Fibroblast of skin of right quadriceps (primary cell): Measurements from ENCODE around the gene L3MBTL4.
"Not testable (repeated sequence)": the region's sequence is repeated elsewhere in the genome, so short reads cannot be mapped to it uniquely, and the experiment has no call there.

Experiments used
- DNase-seq: peaks from one replicate; pipeline ENCODE4 v3.0.0-alpha.2; 2013

The L3MBTL4 gene

DNA sequence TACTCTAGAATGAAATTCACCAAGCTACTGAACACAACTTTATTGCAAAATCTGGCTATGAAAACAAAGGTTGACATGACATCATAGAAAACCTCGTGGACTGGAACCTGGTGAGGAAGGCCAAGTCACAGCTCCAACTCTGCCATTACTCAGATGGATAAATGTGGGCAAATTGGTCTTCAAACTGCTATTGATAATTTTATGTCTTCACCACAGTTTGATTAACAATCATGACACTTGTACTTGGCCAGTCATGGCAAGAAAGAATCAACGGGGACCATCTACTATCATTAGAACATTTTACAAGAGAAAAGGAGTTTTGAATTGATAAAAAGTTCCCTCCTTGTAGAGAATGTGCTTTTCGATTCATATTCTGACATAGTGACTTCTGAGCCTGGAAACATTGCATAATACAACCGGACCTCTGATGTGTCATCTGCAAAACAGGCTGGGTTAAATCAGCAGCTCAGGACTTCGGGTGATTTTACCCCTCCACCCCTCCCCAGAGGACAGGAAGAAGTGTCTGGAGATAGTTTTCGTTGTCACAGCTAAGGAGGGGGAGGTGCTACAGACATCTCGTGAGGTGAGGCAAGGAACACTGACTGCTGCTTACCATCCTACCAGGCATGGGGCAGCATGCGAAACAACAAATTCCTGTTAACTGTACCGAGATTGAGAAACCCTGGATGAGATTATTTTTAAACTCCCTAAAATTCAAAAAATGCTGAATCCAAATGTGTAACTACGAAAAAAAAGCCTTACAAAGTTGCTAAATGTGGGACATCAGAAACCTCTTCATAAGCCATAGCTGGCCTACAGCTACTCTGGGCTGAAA is 8.4 kb downstream of the L3MBTL4 start:
- peak; percentile 56 for DNase-seq

DNA sequence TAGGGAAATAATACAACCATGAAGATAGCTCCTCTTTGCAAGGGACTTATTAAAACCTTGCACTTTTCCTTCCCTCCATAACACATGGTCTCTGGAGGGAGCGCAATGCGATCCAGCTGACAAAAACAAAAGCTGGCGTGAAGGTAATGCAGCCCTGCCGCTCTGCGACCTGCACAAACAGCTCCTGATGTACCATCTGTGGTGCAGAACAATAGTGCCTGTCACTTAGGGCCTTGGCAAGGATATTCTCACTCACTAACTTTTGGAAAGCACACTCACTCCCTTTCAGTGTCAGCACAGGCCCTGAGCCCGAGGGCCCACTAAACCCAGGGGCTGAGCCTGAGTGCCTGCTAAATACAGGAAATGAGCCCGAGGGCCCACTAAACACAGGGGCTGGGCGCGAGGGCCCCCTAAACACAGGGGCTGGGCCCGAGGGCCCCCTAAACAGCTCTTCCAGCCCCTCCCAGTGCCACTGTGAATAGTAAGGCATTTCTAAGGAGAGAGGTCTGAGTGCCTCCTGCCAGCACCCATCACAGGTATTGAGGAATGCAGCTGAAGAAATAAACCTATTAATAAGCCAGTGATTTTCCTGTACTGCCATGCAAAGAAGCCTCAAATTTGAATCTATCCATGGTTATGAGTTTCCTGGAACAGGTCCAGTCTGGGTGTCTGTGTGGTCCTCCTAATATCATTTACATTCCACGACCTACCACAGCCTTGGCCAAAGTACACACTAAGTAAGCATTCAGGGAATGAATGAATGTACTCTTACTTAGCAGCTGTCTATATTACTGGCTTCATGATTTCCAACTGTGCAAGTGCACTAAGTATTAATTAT is 9.3 kb downstream of the L3MBTL4 start:
- peak; percentile 43 for DNase-seq

- no peak for DNase-seq
Observed at GRCh38 chr18:6404834-6405233, 9.9 kb downstream of the L3MBTL4 start.

GRCh38 chr18:6401687-6402086 is 13.0 kb downstream of the L3MBTL4 start:
- DNase-seq = no peak

DNA sequence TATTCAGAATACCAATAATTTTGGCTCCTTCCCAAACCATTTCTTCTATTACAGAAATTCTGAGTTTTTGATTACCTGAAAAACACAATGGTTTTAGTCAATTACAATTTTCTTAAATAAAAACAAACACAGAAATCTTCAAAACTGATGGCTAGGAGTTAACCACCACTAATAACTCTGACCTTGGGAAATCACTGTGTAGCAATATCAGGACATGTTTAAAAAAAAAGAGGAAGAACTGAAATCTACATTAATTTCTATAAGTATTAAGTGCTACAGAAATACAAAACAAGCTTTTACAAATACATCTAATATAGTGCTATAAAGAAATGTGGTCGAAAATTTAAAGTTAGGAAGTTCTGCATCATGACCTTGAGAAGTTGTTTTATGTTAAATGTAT is 14.9 kb downstream of the L3MBTL4 start:
- no peak for DNase-seq

GRCh38 chr18:6397931-6398566 is 16.7 kb downstream of the L3MBTL4 start:
- no peak for DNase-seq

GRCh38 chr18:6396847-6397246 is 17.9 kb downstream of the L3MBTL4 start:
- DNase-seq = no peak

DNA sequence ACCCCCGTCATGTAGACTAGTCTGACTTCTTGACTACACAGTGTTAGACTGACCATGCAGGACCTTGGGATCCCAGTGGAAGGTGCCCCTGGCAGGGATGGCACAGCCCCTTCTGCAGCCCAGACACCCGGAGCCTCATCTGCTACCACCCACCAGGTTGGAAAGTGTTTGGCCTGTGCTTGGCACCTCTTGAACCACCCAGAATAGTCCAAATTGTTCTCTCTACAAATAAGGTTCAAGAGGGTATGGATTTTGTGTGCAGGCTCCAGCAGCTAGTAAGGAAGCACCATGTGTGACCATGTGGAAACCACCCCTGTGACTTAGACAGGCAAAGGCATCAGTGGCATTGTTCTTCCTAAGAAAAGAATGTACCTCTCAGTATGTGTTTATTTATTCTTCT is 18.4 kb downstream of the L3MBTL4 start:
- DNase-seq = no peak

GRCh38 chr18:6389005-6389404 is 25.7 kb downstream of the L3MBTL4 start:
- DNase-seq = no peak

DNA sequence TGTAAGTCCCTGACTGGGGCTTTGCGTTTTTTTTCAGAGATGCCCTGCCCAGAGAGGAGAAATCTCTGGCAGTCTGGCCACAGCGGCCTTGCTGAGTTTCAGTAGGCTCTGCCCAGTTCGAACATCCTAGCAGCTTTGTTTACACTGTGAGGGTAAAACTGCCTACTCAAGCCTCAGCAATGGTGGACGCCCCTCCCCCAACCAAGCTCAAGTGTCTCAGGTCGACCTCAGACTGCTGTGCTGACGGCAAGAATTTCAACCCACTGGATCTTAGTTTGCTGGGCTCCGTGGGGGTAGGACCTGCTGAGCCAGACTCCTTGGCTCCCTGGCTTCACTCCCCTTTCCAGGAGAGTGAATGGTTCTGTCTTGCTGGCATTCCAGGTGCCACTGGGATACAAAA is 31.7 kb downstream of the L3MBTL4 start:
- DNase-seq = no peak

- DNase-seq = not testable (repeated sequence)
Observed at GRCh38 chr18:6377473-6377872, 37.2 kb downstream of the L3MBTL4 start.

GRCh38 chr18:6376433-6377229 is 38.1 kb downstream of the L3MBTL4 start:
- no peak for DNase-seq

DNA sequence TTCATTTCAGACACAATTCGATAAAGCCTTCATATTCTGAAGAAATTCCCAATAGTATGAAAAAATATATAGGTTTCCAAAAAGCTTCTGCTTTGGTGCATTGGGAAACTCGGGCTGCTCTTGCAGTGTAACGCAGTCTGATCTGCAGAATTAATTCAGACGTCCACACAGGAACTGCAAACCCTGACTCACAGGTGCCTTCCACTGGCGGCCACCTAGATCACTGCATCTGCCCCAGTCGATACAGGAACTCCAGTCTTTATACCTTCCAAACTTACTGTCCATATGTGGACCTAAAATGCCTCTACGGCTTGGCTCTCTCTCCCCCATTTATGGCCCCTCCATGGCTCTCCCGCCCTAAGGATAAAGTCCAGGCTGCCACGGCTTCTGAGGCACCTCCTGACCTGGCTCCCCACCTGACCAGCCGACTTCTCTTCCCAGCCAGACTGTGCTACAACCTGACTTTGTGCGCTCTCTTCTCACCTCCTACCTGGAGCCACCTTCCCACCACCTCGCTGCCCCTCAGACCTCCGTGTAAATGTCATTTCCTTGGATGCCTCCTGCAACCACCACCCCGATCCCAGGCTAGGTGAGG is 39.7 kb downstream of the L3MBTL4 start:
- no peak for DNase-seq

GRCh38 chr18:6374340-6374739 is 40.4 kb downstream of the L3MBTL4 start:
- DNase-seq = no peak

DNA sequence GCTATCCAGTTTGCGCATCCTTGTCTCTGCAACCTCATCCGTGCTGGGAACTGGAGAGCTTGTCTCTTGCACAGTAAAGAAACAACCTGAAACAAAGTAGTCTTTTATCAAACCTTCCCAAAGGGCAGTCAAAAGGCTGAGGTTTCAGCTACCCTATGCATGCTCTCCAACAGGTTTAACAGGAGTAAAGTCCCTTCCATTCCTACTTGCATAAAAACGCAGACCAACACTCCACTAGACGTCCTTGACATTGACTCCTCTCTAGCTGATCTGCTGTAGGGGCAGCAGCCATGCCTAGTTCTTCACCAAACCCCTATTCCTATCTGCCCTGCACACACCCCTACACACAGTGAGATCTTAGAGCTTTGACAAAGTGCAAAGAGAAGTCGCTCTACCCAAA is 41.5 kb downstream of the L3MBTL4 start:
- DNase-seq = no peak

GRCh38 chr18:6370886-6371635 is 43.6 kb downstream of the L3MBTL4 start:
- no peak for DNase-seq

DNA sequence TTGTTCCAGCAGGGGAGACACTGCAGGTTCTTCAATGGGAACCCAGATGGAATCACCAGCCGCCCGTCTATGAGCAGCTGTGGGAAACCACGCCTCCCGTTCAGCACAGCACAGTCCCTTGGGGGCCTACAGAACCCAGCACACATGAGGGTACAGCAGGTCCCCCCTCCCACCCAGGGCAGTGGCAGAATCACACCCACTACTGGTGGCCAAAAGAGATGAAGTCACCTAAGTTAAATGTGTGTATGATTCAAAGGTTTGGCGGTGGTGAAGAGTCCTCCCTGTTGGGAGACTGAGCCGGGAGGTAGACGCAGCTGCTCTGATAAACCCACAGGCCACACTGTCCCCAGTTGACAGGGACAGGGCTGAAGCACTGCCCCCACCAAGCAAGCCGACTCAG is 44.3 kb downstream of the L3MBTL4 start:
- DNase-seq = no peak

- peak; percentile 1 for DNase-seq
Observed at GRCh38 chr18:6368017-6368416, 46.7 kb downstream of the L3MBTL4 start.

DNA sequence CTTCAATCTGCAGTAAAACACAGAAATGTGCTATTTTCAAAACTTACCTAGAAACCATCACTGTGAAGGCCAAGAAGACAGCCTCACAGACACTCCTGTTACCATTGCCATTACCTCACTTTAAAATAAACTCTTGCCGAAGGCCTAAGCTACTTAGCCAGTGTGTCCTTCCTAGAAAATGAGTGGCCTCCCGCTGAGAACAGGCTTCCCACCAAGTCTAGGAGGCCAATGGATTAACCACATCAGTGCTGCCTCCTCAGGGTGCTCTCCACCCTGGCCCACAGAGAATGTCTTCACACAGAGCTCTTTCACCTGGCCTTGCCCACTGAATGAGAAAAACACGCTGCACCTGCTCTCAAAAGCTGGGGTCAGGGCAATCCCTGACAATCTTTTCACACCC is 47.5 kb downstream of the L3MBTL4 start:
- DNase-seq = no peak

- no peak for DNase-seq
Observed at GRCh38 chr18:6366776-6367175, 47.9 kb downstream of the L3MBTL4 start.

DNA sequence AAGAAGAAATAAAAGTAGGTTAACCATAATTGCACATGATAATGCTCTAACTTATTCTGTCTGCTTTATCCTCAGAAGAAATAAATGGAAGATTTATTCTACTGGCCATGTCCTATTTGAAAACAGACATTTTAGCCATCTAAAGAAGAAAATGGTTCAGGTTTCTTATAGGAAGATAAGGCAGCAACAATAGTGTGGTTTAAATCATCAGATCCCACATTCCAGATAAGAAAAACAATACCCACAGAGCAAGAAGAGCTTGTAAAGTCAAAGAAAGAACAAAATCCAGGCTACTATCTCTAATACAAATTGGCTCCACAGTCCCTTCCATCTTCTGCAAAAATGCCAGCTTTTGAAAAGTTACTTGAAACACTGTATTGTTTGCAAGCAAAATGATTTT is 49.3 kb downstream of the L3MBTL4 start:
- DNase-seq = no peak

GRCh38 chr18:6363216-6363615 is 51.5 kb downstream of the L3MBTL4 start:
- no peak for DNase-seq
